Activated T-cell treated with anti-CD3 and anti-CD28 coated beads, Interleukin-2, amount 50 U/mL, for 24 hours (primary cell): Measurements from ENCODE around the gene LHFPL3.
A peak's percentile ranks its signal among the peaks of the same experiment; 100 is the strongest.
"Not testable (repeated sequence)": the region's sequence is repeated elsewhere in the genome, so short reads cannot be mapped to it uniquely, and the experiment has no call there.

Experiments used
- DNase-seq: peaks from one replicate; pipeline ENCODE4 v3.0.0-alpha.2; 2020
- H3K27ac Mint-ChIP-seq: 2 replicates; pipeline ENCODE4 v1.8.0; 2020; ENCODE audit warnings: mild to moderate bottlenecking, mixed read lengths
- H3K27me3 Mint-ChIP-seq: 2 replicates; pipeline ENCODE4 v1.8.0; 2020; ENCODE audit warnings: mixed read lengths
- H3K36me3 Mint-ChIP-seq: 2 replicates; pipeline ENCODE4 v1.8.0; 2020; ENCODE audit warnings: low read depth, mixed read lengths
- H3K4me1 Mint-ChIP-seq: 2 replicates; pipeline ENCODE4 v1.8.0; 2020; ENCODE audit warnings: low read depth, mixed read lengths
- H3K4me3 Mint-ChIP-seq: 2 replicates; pipeline ENCODE4 v1.8.0; 2020; ENCODE audit warnings: mild to moderate bottlenecking, moderate library complexity, mixed read lengths
- H3K9me3 Mint-ChIP-seq: 2 replicates; pipeline ENCODE4 v1.8.0; 2020; ENCODE audit warnings: mixed read lengths

Gene LHFPL3

DNA sequence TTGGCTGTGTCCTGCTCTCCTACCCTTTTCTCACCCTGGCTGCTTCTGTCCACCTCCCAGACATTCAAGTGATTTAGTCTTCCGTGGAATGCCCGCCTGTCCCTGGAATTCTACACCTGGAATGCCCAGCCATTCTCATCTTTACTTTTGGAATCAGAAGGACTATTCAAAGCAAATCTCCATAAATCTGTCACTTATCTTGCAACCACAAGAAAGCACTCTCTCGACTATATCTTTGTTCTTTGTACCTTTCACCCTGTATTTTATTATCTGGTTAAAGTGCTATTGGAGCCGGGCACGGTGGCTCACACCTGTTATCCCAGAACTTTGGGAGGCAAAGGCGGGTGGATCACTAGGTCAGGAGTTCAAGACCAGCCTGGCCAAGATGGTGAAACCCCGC, 606.3 kb downstream of the LHFPL3 start:
- Mint-ChIP-seq H3K36me3 (no peaks in the 10 kb centered on the region), H3K4me3 (no peak overlapping the region), H3K27ac (no peak overlapping the region)

DNA sequence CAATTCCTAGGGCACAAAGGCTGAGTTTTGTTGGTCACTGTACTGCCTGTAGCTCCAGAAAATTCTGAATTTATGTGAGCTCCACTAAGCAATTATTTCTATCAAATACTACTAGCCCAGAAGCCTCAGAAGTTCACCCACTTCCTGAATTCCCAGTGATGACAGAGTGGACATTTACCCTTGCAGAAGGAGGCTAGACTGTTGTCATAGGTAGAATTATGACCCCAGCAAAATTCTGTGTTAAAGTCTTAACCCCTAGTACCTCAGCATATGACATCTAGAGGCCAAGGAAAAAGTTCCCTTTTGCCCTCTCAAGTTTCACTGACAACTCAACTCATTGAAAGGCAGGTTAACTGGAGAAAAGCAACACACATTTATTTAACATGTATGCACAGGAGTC, 606.9 kb downstream of the LHFPL3 start:
- H3K36me3 Mint-ChIP-seq: no peaks in the 10 kb centered on the region
- peaks cover 5% of the 10 kb centered on the region for H3K4me1 Mint-ChIP-seq
- no peak for DNase-seq
- H3K9me3 Mint-ChIP-seq: no peaks in the 10 kb centered on the region
- H3K4me3 Mint-ChIP-seq: no peak overlapping the region
- H3K27ac Mint-ChIP-seq: no peak overlapping the region
- H3K27me3 Mint-ChIP-seq: no peaks in the 10 kb centered on the region

More for the DNA sequence above, 606.3 kb downstream of the LHFPL3 start:
- Mint-ChIP-seq H3K27me3 (no peaks in the 10 kb centered on the region), H3K9me3 (no peaks in the 10 kb centered on the region), H3K4me1 (peaks cover 5% of the 10 kb centered on the region)
- DNase-seq: no peak

DNA sequence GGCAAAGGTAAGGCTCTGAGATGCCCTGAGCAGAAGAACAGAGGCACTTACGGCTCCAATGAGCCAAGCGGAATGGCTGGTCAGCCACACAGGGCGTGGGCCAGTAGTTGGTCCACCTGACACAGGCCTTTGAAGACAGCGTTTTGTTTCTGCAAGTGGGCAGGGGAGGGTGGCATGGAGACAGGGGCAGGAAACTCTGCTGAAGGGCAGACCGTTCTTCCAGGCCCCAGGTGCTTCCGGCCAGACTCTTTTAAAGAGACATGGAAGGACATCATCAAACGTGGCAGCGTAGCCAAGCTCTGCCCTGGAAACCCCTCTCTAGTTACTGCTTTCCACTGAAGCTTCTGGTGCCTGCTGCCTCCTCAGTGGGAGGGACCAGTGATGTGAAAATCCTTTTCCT, 608.1 kb downstream of the LHFPL3 start:
- no peak overlapping the region for H3K27ac Mint-ChIP-seq

DNA sequence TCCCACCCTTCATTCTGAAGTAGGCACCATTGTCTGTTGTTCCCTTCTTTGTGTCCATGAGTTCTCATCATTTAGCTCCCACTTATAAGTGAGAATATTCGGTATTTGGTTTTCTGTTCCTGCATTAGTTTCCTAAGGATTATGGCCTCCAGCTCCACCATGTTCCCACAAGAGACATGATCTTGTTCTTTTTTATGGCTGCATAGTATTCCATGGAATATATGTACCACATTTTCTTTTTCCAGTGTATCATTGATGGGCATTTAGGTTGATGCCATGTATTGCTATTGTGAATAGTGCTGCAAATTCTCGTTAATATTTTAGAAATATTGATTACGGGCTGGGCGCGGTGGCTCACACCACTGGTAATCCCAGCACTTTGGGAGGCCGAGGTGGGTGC, 609.1 kb downstream of the LHFPL3 start:
- not testable (repeated sequence) for H3K27ac Mint-ChIP-seq, H3K27me3 Mint-ChIP-seq, H3K4me3 Mint-ChIP-seq, DNase-seq, H3K9me3 Mint-ChIP-seq
- Mint-ChIP-seq H3K4me1 (peaks cover 24% of the 10 kb centered on the region), H3K36me3 (peaks cover 15% of the 10 kb centered on the region)

More for the DNA sequence above, 608.1 kb downstream of the LHFPL3 start:
- H3K4me3 Mint-ChIP-seq: no peak overlapping the region
- H3K4me1 Mint-ChIP-seq: peaks cover 17% of the 10 kb centered on the region
- no peaks in the 10 kb centered on the region for H3K27me3 Mint-ChIP-seq
- peaks cover 4% of the 10 kb centered on the region for H3K9me3 Mint-ChIP-seq
- peaks cover 8% of the 10 kb centered on the region for H3K36me3 Mint-ChIP-seq
- no peak for DNase-seq

DNA sequence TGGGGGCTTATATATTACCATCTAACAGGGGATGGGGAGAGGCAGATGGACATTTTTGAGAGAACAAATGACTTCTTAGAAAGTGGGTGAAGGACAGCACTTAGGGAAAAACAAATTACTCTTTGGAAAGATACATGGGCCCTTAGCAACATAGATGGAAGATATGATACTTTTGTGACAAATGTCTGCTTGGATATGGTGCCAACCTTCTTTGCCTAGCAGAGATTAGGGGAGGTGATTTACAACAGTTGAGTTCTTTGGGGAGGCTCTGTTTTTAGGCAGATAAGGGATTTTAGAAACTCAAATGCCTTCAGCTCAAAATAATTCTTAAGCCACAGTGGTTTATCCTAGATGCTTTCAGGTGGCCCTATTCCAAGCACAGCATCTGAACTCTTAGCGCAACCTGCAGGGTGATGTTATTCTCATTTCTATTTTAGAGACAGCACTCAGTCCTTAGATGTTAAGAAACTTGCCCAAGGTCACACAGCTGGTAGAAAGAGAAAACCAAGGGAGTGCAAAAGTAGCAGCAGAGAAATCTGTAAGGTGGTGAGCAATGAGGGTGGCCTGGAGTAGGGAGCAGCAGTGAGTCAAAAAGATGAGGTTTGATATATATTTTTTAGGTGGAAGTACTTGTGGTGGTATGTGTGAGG, 610.5 kb downstream of the LHFPL3 start:
- no peaks in the 10 kb centered on the region for H3K27me3 Mint-ChIP-seq
- peaks cover 4% of the 10 kb centered on the region for H3K9me3 Mint-ChIP-seq
- H3K4me1 Mint-ChIP-seq: peaks cover 36% of the 10 kb centered on the region
- H3K27ac Mint-ChIP-seq: peak overlapping the region; percentile 4
- H3K36me3 Mint-ChIP-seq: peaks cover 24% of the 10 kb centered on the region
- no peak for DNase-seq
- H3K4me3 Mint-ChIP-seq: no peak overlapping the region

DNA sequence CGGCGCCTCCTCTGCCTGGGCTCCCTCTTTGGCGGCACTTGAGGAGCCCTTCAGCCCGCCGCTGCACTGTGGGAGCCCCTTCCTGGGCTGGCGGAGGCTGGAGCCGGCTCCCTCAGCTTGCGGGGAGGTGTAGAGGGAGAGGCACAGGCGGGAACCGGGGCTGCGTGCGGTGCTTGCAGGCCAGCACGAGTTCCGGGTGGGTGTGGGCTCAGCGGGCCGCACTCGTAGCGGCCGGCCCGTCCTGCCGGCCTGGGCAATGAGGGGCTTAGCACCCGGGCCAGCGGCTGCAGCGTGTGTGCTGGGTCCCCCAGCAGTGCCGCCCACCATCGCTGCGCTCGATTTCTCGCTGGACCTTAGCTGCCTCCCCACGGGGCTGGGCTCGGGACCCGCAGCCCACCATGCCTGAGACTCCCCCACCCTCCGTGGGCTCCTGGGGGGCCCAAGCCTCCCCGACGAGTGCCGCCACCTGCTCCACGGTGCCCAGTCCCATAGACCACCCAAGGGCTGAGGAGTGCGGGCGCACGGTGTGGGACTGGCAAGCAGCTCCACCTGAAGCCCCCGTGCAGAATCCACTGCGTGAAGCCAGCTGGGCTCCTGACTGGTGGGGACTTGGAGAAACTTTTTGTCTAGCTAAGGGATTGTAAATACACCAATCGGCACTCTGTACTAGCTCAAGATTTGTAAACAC, 611.8 kb downstream of the LHFPL3 start:
- no peak for DNase-seq
- H3K27me3 Mint-ChIP-seq: no peaks in the 10 kb centered on the region
- H3K4me1 Mint-ChIP-seq: peaks cover 48% of the 10 kb centered on the region
- peaks cover 28% of the 10 kb centered on the region for H3K36me3 Mint-ChIP-seq
- H3K27ac Mint-ChIP-seq: peak overlapping the region; percentile 100
- H3K4me3 Mint-ChIP-seq: peak overlapping the region; percentile 92
- H3K9me3 Mint-ChIP-seq: peaks cover 4% of the 10 kb centered on the region

DNA sequence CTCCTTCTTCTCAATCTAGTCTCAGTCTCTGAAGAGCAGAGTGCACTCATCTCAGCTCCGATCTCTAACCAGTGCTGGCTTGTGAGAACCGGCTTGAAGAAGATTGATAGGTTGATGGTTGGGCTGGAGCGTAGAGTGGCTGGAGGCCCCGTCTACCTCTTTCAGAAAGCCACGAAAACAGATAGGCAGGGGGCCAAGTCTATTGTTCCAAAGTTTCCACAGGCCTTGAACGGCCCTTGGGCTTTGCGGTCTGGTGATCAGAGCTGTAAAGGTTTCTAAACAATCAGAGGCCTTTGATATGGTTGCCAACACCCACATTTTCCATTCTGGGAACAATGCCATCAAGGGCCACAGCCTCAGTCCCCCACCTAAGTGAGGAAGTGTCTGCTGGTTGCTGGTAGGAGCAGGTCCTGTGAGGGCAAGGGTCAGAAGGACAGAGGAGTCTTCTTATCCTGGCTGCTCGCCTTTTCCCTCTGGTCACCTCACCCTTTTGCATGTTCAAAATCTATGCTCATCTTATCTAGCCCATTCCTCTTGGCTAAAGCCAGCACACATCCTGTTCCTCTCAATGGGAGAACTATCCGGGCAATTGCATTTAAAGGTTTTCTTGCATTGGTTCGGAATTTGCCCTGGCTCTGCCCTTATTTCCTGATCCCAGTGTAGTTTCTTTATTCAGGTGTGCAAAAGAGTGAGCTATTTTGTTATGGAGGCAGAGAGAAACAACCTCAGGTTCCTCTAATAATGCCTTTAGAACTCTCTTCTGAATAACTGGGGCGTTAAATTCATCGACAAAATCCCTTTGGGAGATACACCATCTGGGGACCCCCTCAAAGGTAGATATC, 615.3 kb downstream of the LHFPL3 start:
- peak; percentile 74 for DNase-seq
- Mint-ChIP-seq H3K36me3 (peaks cover 49% of the 10 kb centered on the region), H3K27ac (peak overlapping the region; percentile 100), H3K27me3 (no peaks in the 10 kb centered on the region), H3K9me3 (peaks cover 4% of the 10 kb centered on the region), H3K4me3 (peak overlapping the region; percentile 92), H3K4me1 (peaks cover 76% of the 10 kb centered on the region)

DNA sequence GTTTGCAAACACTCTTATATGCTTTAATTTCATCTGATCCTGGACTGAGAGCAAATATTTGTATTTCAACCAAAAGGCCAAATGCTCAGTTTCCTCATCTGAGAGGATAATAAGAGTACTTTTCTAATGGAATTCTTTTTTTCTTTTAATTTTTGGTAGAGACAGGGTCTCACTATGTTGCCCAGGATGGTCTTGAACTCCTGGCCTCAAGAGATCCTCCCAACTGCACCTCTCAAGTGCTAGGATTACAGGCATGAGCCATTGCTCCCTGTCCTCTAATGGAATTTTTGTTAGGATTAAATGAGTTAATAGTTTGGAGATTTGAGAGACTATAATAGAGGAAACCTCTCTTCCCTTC, 617.2 kb downstream of the LHFPL3 start:
- peak overlapping the region; percentile 92 for H3K4me3 Mint-ChIP-seq
- peaks cover 74% of the 10 kb centered on the region for H3K4me1 Mint-ChIP-seq
- H3K27me3 Mint-ChIP-seq: no peaks in the 10 kb centered on the region
- H3K36me3 Mint-ChIP-seq: peaks cover 55% of the 10 kb centered on the region
- DNase-seq: no peak
- peak overlapping the region; percentile 100 for H3K27ac Mint-ChIP-seq
- peaks cover 1% of the 10 kb centered on the region for H3K9me3 Mint-ChIP-seq

DNA sequence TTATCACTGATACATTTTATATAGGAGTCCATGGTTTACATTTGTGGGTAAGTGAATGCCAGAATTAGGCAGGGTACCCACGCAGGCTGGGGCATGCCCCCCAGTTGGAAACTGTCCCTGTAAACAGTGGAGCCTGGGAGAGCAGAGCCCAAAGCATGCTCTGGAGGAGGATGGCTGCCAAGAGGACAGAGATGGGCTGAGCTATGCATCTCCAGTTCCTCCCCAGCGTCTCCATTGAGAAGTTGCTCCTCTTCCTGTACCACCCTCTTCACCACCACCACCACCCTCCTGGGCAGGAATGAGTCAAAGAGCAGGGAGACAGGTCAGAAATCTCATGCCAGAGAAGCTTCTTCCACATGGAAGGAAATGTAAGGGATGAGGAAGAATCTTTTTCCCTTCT, 617.9 kb downstream of the LHFPL3 start:
- H3K27me3 Mint-ChIP-seq: no peaks in the 10 kb centered on the region
- peaks cover 72% of the 10 kb centered on the region for H3K4me1 Mint-ChIP-seq
- peak overlapping the region; percentile 25 for H3K4me3 Mint-ChIP-seq
- DNase-seq: no peak
- H3K36me3 Mint-ChIP-seq: peaks cover 50% of the 10 kb centered on the region
- H3K27ac Mint-ChIP-seq: peak overlapping the region; percentile 100
- no peaks in the 10 kb centered on the region for H3K9me3 Mint-ChIP-seq

DNA sequence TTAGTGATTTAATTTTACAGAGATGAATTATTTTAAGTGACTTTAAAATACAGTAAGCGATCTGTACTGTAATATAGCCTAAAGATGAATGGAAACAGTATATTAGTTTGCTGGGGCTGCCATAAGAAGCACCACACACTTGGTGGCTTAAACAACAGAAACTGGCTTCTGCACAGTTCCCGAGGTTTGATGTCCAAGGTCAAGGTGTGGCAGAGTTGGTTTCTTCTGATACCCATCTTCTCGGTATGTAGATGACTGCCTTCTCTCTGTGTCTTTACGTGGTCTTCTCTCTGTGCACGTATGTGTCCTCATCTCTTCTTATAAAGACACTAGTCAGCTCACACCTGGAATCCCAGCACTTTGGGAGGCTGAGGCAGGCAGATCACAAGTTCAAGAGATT, 621.6 kb downstream of the LHFPL3 start:
- no peaks in the 10 kb centered on the region for H3K9me3 Mint-ChIP-seq
- H3K36me3 Mint-ChIP-seq: peaks cover 44% of the 10 kb centered on the region
- no peaks in the 10 kb centered on the region for H3K27me3 Mint-ChIP-seq
- peaks cover 60% of the 10 kb centered on the region for H3K4me1 Mint-ChIP-seq
- no peak overlapping the region for H3K4me3 Mint-ChIP-seq
- no peak for DNase-seq
- no peak overlapping the region for H3K27ac Mint-ChIP-seq

DNA sequence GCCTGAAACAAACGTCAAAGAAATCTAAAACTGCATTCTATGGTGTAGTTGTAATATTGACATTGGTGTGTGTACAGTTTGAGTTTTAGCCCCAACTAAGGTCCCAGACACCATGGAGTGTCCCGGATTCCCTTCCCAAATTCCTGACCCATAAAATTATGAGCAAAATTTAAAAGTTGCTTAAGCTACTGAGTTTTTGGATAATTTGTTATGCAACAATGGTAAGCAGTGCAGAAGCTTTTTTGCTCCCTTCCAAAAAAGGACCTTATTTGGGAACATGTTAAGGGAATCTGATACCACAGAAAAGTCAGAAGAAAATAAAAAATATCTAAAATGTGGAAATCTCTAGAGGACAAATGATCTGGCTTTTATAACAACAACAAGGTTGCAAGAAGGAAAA, 622.4 kb downstream of the LHFPL3 start:
- no peak for DNase-seq
- H3K4me3 Mint-ChIP-seq: no peak overlapping the region
- H3K36me3 Mint-ChIP-seq: peaks cover 43% of the 10 kb centered on the region
- H3K27me3 Mint-ChIP-seq: no peaks in the 10 kb centered on the region
- no peak overlapping the region for H3K27ac Mint-ChIP-seq
- H3K9me3 Mint-ChIP-seq: no peaks in the 10 kb centered on the region
- peaks cover 59% of the 10 kb centered on the region for H3K4me1 Mint-ChIP-seq

DNA sequence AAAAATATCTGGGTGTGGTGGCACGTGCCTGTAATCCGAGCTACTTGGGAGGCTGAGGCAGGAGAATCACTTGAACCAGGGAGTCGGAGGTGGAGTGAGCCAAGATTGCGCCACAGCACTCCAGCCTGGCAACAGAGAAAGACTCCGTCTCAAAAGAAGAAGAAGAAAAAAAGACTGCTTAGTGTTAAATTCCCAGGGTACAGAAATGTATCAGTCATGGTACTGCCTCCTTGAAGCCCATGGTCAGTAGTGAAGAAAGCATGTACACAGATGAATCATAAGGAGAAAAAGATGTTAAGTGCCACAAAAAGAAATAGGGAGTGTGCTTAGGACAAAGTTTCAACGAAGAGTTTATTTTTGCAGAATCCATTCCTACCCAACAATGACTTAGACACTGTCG, 623.1 kb downstream of the LHFPL3 start:
- Mint-ChIP-seq H3K4me3 (no peak overlapping the region), H3K9me3 (no peaks in the 10 kb centered on the region), H3K27me3 (no peaks in the 10 kb centered on the region), H3K27ac (no peak overlapping the region), H3K4me1 (peaks cover 60% of the 10 kb centered on the region), H3K36me3 (peaks cover 41% of the 10 kb centered on the region)
- DNase-seq: no peak

DNA sequence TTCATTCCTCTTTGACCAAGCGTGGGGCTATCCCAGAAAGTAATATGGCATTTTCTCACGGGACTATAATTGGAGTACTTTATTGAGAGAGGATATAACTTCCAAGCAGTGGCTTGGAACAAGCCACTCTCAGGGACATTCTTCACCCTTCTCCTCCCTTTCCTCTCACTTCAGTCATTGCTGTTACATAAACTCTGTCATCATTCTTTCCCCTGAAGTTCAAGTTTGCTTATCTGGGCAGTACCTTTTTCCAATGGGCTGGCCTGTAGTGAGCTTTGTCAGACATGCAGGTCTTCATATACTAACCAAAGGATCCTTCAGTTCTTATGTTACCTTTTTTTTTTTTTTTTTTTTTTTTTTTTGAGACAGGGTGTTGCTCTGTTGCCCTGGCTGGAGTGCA, 626.9 kb downstream of the LHFPL3 start:
- Mint-ChIP-seq H3K4me1 (peaks cover 65% of the 10 kb centered on the region), H3K27ac (peak overlapping the region; percentile 52), H3K4me3 (no peak overlapping the region), H3K27me3 (no peaks in the 10 kb centered on the region), H3K9me3 (no peaks in the 10 kb centered on the region), H3K36me3 (peaks cover 30% of the 10 kb centered on the region)
- DNase-seq: no peak
